Measurements from ENCODE around the gene S100P. TPM values are rescaled to one million over a fixed set of nuclear protein-coding genes. Genes with fewer than 3 reads are reported as not detected.

The S100P gene
- total RNA-seq, 1 donor from 2014 or later, result not detected

- Histone ChIP-seq H3K27ac (no peak overlapping the region), H3K36me3 (no peaks in the 10 kb centered on the region), H3K9ac (no peak overlapping the region), H3K4me3 (no peak overlapping the region), H3K27me3 (no peaks in the 10 kb centered on the region), H3K4me2 (no peak overlapping the region), H3F3A (ENCODE audit: low read depth) (no peaks in the 10 kb centered on the region), H4K20me1 (ENCODE audit: low read depth) (no peaks in the 10 kb centered on the region), H3K4me1 (no peaks in the 10 kb centered on the region), H3K79me2 (ENCODE audit: low read depth) (no peaks in the 10 kb centered on the region), H3K9me3 (ENCODE audit: low read depth) (no peaks in the 10 kb centered on the region), H2AFZ (replicated peaks) (no peak overlapping the region)
- peaks cover 15% of the 10 kb centered on the region for H3K4me1 Mint-ChIP-seq
- H3K27me3 Mint-ChIP-seq (ENCODE audit: insufficient read depth, low read depth), result peaks cover 10% of the 10 kb centered on the region
- H3K4me3 Mint-ChIP-seq, result no peak overlapping the region
- no peak for DNase-seq (ENCODE audit: low spot score)
- TF ChIP-seq CTCF (IDR thresholded peaks at IDR 0.05), result no peak
- no peak for TF ChIP-seq EZH2phosphoT487 (IDR thresholded peaks at IDR 0.05)
- no peak for TF ChIP-seq EZH2 (IDR thresholded peaks at IDR 0.05)
- no peak overlapping the region for H3K27ac Mint-ChIP-seq
- H3K9me3 Mint-ChIP-seq, result peaks cover 13% of the 10 kb centered on the region
- H3K36me3 Mint-ChIP-seq, result no peaks in the 10 kb centered on the region
These were observed 9.0 kb upstream of the S100P start for GRCh38 chr4:6684656-6685055.

- no peak for DNase-seq (ENCODE audit: low spot score)
- H3K27ac ChIP-seq, result no peak overlapping the region
- no peak overlapping the region for H3K27ac Mint-ChIP-seq
- H3K79me2 ChIP-seq (ENCODE audit: low read depth), result no peaks in the 10 kb centered on the region
- no peak overlapping the region for H3K4me3 Mint-ChIP-seq
- H2AFZ ChIP-seq (replicated peaks), result no peak overlapping the region
- no peak overlapping the region for H3K9ac ChIP-seq
- H3K4me1 ChIP-seq, result no peaks in the 10 kb centered on the region
- no peaks in the 10 kb centered on the region for H3K27me3 ChIP-seq
- no peak overlapping the region for H3K4me3 ChIP-seq
- no peaks in the 10 kb centered on the region for H3F3A ChIP-seq (ENCODE audit: low read depth)
- H3K9me3 Mint-ChIP-seq, result peaks cover 13% of the 10 kb centered on the region
- H3K36me3 ChIP-seq, result no peaks in the 10 kb centered on the region
- TF ChIP-seq EZH2 (IDR thresholded peaks at IDR 0.05) (no peak), EZH2phosphoT487 (IDR thresholded peaks at IDR 0.05) (no peak), CTCF (IDR thresholded peaks at IDR 0.05) (no peak)
- H4K20me1 ChIP-seq (ENCODE audit: low read depth), result no peaks in the 10 kb centered on the region
- H3K4me1 Mint-ChIP-seq, result peaks cover 22% of the 10 kb centered on the region
- peaks cover 11% of the 10 kb centered on the region for H3K27me3 Mint-ChIP-seq (ENCODE audit: insufficient read depth, low read depth)
- H3K4me2 ChIP-seq, result no peak overlapping the region
- H3K9me3 ChIP-seq (ENCODE audit: low read depth), result no peaks in the 10 kb centered on the region
- no peaks in the 10 kb centered on the region for H3K36me3 Mint-ChIP-seq
These were observed 7.4 kb upstream of the S100P start for GRCh38 chr4:6686104-6686787.

GRCh38 chr4:6687947-6688878 is 5.5 kb upstream of the S100P start:
- Mint-ChIP-seq H3K36me3 (no peaks in the 10 kb centered on the region), H3K4me1 (peaks cover 24% of the 10 kb centered on the region), H3K27ac (no peak overlapping the region), H3K9me3 (peaks cover 13% of the 10 kb centered on the region), H3K27me3 (ENCODE audit: insufficient read depth, low read depth) (peaks cover 11% of the 10 kb centered on the region), H3K4me3 (no peak overlapping the region)
- Histone ChIP-seq H3K36me3 (no peaks in the 10 kb centered on the region), H3K27ac (no peak overlapping the region), H3K9me3 (ENCODE audit: low read depth) (no peaks in the 10 kb centered on the region), H2AFZ (replicated peaks) (no peak overlapping the region), H3F3A (ENCODE audit: low read depth) (no peaks in the 10 kb centered on the region), H3K4me3 (no peak overlapping the region), H3K27me3 (no peaks in the 10 kb centered on the region), H3K4me1 (no peaks in the 10 kb centered on the region), H3K79me2 (ENCODE audit: low read depth) (no peaks in the 10 kb centered on the region), H3K4me2 (no peak overlapping the region), H3K9ac (no peak overlapping the region), H4K20me1 (ENCODE audit: low read depth) (no peaks in the 10 kb centered on the region)
- DNase-seq (ENCODE audit: low spot score), result no peak
- TF ChIP-seq EZH2phosphoT487 (IDR thresholded peaks at IDR 0.05), result no peak

Data from neural progenitor cell (in vitro differentiated cells).